Activated CD8-positive, alpha-beta memory T cell treated with anti-CD3 and anti-CD28 coated beads, Interleukin-2, amount 10 ng/mL, durations not matched to agents 7 days and 5 days (primary cell): ENCODE measurements around the gene HMCN2. TPM values are rescaled to one million over a fixed set of nuclear protein-coding genes. Genes with fewer than 3 reads are reported as not detected.
"Not testable (repeated sequence)": the region's sequence is repeated elsewhere in the genome, so short reads cannot be mapped to it uniquely, and the experiment has no call there.

Experiments used
- ATAC-seq: fragments of 150-1000 bp; cut with Tn5 transposase; one replicate; pipeline ENCODE4 v1.10.0; 2021; ENCODE audit warnings: moderate library complexity
- CTCF ChIA-PET: fragments of 350-600 bp; sonication (Branson Sonifier 250); formaldehyde crosslinking; loops from one replicate; lab custom pipeline; 2021; ENCODE audit warnings: antibody characterized with exemption; lab: Charles Lee
- DNase-seq: peaks from one replicate; pipeline ENCODE4 v3.0.0-alpha.2; 2020
- H3K27ac Mint-ChIP-seq: one replicate; pipeline ENCODE4 v1.8.0; 2021; ENCODE audit warnings: mild to moderate bottlenecking, mixed read lengths
- H3K27me3 Mint-ChIP-seq: one replicate; pipeline ENCODE4 v1.8.0; 2021; ENCODE audit warnings: mixed read lengths
- H3K36me3 Mint-ChIP-seq: one replicate; pipeline ENCODE4 v1.8.0; 2021; ENCODE audit warnings: mild to moderate bottlenecking, mixed read lengths
- H3K4me1 Mint-ChIP-seq: one replicate; pipeline ENCODE4 v1.8.0; 2021; ENCODE audit warnings: mixed read lengths
- H3K4me3 Mint-ChIP-seq: one replicate; pipeline ENCODE4 v1.8.0; 2021; ENCODE audit warnings: mild to moderate bottlenecking, moderate library complexity, mixed read lengths
- H3K9me3 Mint-ChIP-seq: one replicate; pipeline ENCODE4 v1.8.0; 2022; ENCODE audit warnings: low read depth, mixed read lengths
- total RNA-seq, 2 experiments: library from RNA; stranded (reverse); gene quantifications; one replicate each; pipeline ENCODE4 v1.2.3, GENCODE V29; 2021

Gene HMCN2
- total RNA-seq, 2 experiments from 2014 or later: not detected

DNA sequence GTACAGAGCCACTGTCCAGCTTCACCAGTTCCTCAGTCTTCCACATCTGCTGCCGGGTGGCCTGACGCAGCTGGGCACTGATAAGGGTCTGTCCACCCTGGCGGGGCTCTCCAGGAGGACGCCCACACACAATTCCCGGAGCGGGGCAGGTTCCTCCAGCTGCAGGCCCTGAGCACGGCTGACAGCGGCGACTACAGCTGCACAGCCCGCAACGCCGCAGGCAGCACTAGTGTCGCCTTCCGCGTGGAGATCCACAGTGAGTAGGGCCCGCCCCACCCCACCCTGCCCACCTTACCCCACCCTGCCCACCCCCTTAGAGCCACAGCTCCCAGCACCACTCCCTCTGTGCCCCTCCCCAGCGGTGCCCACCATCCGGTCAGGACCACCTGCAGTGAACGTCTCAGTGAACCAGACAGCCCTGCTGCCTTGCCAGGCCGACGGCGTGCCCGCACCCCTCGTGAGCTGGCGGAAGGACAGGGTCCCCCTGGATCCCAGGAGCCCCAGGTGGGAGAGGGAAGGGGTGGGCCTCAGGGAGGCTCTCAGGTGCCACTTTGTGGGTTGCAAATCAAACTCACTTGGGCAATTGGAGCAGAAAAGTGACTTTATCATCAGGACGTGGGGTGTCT is 130.4 kb downstream of the HMCN2 start:
- Mint-ChIP-seq H3K9me3 (no peaks in the 10 kb centered on the region), H3K27me3 (peaks cover 3% of the 10 kb centered on the region), H3K4me1 (no peaks in the 10 kb centered on the region), H3K36me3 (no peaks in the 10 kb centered on the region), H3K4me3 (no peak overlapping the region), H3K27ac (no peak overlapping the region)
- CTCF ChIA-PET: no interaction called here
- ATAC-seq (no peak), DNase-seq (no peak)

DNA sequence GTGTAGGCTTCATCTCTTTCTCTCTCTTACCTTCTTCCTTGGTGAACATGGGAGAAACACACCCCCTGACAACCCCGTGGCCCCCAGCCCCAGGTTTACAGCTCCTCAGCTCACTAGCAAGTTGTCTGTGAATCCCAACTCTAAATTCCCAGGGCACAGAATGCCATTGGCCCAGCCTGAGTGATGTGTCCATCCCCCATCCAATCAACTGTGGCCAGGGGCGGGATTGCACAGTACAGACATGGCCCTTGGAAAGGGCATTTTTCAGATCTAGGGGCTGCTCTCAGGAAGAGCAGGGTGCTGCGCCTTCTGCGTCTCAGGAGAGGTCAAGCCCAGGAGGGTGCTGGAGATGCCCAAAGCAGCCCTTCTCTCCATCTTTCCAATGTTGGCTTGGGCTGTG is 131.0 kb downstream of the HMCN2 start:
- H3K4me3 Mint-ChIP-seq: no peak overlapping the region
- H3K27me3 Mint-ChIP-seq: peaks cover 3% of the 10 kb centered on the region
- no peaks in the 10 kb centered on the region for H3K4me1 Mint-ChIP-seq
- DNase-seq (no peak), ATAC-seq (no peak)
- no peak overlapping the region for H3K27ac Mint-ChIP-seq
- H3K9me3 Mint-ChIP-seq: no peaks in the 10 kb centered on the region
- CTCF ChIA-PET: no interaction called here
- no peaks in the 10 kb centered on the region for H3K36me3 Mint-ChIP-seq

DNA sequence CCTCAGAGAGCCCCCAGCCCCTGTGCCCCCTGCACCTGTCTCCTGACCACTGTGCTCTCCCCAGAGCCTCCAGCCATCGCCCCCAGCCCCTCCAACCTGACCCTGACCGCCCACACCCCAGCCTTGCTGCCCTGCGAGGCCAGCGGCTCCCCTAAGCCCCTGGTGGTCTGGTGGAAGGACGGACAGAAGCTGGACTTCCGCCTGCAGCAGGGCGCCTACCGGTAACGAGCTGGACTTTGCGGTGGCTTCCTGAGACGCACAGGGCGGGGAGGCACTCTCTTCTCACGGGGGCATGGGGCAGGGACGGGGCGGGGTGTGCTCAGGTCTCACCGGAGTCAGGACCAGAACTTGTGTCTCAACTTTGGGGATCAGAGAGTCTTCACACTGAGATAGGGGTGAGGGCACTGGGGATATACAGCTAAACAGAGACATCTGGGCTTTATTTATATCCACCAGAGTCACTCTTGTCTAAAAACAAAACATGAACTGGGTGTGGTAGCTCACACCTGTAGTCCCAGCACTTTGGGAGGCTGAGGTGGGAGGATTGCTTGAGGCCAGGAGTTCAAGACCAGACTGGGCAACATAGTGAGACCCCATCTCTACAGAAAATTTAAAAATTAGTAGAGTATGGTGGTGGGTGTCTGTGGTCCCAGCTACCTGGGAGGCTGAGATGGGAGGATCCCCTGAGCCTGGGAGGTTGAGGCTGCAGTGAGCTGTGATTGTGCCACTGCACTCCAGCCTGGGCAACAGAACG is 133.1 kb downstream of the HMCN2 start:
- ATAC-seq: no peak
- CTCF ChIA-PET: interaction anchor here (0.7 kb wide), 1 partner anchor 27 kb away, joined by 3 read pairs; no protein-coding TSS in a partner anchor
- no peak overlapping the region for H3K27ac Mint-ChIP-seq
- H3K9me3 Mint-ChIP-seq: no peaks in the 10 kb centered on the region
- no peak for DNase-seq
- no peaks in the 10 kb centered on the region for H3K36me3 Mint-ChIP-seq
- no peaks in the 10 kb centered on the region for H3K4me1 Mint-ChIP-seq
- H3K27me3 Mint-ChIP-seq: peaks cover 3% of the 10 kb centered on the region
- no peak overlapping the region for H3K4me3 Mint-ChIP-seq

DNA sequence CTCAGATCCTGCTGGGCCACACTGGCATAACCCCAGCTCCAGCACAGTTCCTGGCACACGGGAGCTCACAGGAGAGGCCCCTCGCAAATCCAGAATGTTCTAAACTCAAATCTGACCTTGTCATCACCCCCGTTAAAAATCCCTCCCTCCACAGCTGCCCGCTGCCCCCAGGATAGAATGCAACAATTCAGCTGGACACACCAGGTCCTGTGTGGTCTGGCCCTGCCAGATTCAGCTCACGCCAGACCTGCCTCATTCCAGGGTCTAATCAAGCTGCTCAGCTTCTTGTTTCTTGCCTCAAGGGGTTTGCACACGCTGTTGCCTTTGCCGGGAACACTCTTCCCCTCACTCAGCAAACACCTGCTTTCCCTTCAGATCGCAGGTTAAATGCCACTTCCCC is 134.2 kb downstream of the HMCN2 start:
- DNase-seq: no peak
- CTCF ChIA-PET: no interaction called here
- Mint-ChIP-seq H3K36me3 (no peaks in the 10 kb centered on the region), H3K4me1 (no peaks in the 10 kb centered on the region), H3K9me3 (no peaks in the 10 kb centered on the region), H3K27me3 (peaks cover 3% of the 10 kb centered on the region), H3K27ac (no peak overlapping the region), H3K4me3 (no peak overlapping the region)
- no peak for ATAC-seq

GRCh38 chr9:130400870-130401269 is 135.3 kb downstream of the HMCN2 start:
- Mint-ChIP-seq H3K4me1 (no peaks in the 10 kb centered on the region), H3K9me3 (no peaks in the 10 kb centered on the region), H3K27ac (no peak overlapping the region), H3K4me3 (no peak overlapping the region), H3K27me3 (peaks cover 3% of the 10 kb centered on the region), H3K36me3 (no peaks in the 10 kb centered on the region)
- CTCF ChIA-PET: interaction anchor here (0.6 to 0.7 kb wide), 2 partner anchors 10 to 71 kb away, joined by 3 read pairs; no protein-coding TSS in a partner anchor
- no peak for ATAC-seq
- no peak for DNase-seq

DNA sequence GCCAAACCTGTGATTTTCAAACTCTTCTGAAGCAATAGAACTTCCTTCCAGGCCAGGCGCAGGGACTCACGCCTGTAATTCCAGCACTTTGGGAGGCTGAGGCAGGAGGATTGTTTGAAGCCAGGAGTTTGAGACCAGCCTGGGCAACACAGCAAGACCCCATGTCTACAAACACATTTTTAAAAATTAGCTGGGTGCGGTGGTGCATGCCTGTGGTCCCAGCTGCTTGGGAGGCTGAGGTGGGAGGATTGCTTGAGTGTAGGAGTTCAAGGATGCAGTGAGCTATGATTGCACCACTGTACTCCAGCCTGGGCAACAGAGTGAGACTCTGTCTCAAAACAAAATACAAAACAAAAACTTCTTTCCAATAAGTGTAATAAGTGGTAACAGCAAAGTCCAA is 136.2 kb downstream of the HMCN2 start:
- not testable (repeated sequence) for H3K27ac Mint-ChIP-seq, ATAC-seq, H3K4me1 Mint-ChIP-seq, H3K36me3 Mint-ChIP-seq, DNase-seq, H3K9me3 Mint-ChIP-seq, H3K27me3 Mint-ChIP-seq, H3K4me3 Mint-ChIP-seq
- CTCF ChIA-PET: interaction anchor here (0.7 kb wide), 1 partner anchor 9 kb away, joined by 3 read pairs; no protein-coding TSS in a partner anchor

GRCh38 chr9:130402243-130402642 is 136.7 kb downstream of the HMCN2 start:
- H3K4me1 Mint-ChIP-seq: no peaks in the 10 kb centered on the region
- CTCF ChIA-PET: no interaction called here
- peaks cover 3% of the 10 kb centered on the region for H3K27me3 Mint-ChIP-seq
- no peaks in the 10 kb centered on the region for H3K36me3 Mint-ChIP-seq
- DNase-seq: no peak
- ATAC-seq: no peak
- no peaks in the 10 kb centered on the region for H3K9me3 Mint-ChIP-seq
- no peak overlapping the region for H3K4me3 Mint-ChIP-seq
- H3K27ac Mint-ChIP-seq: no peak overlapping the region

DNA sequence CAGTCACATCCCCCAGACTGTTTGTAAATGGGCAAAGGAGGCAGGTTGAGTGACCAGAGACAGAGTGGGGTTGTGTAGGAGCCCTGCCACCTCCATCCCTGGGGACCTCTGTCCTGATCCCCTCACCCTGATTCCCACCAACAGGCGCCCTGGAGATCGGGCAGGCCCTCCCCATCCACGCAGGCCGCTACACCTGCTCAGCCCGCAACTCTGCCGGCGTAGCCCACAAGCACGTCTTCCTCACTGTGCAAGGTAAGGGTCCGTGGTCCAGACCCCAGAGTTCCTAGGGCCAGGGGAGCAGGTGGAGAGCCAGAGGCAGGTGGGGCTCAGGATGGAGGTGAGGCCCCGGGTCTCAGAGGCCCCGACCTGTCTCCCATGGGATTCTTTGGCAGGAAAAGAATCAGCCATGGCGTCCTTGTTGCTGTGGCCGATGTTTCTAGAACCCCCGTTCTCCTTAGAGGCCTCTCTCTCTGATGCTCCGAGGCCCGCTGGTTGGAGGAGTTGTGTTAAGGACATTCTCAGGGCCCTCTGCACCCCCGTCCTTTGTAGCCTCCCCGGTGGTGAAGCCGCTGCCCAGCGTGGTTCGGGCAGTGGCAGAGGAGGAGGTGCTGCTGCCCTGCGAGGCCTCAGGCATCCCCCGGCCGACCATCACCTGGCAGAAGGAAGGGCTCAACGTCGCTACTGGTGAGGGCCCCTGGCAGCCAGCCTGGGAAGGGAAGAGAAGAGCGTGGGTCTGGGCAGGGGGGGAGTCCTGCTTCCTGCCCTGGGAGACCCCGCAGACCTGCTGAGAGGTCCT is 137.3 kb downstream of the HMCN2 start:
- H3K4me1 Mint-ChIP-seq: no peaks in the 10 kb centered on the region
- CTCF ChIA-PET: no interaction called here
- no peak for ATAC-seq

GRCh38 chr9:130405657-130406257 is 140.2 kb downstream of the HMCN2 start:
- Mint-ChIP-seq H3K27ac (no peak overlapping the region), H3K36me3 (no peaks in the 10 kb centered on the region), H3K9me3 (no peaks in the 10 kb centered on the region), H3K4me1 (no peaks in the 10 kb centered on the region), H3K27me3 (no peaks in the 10 kb centered on the region), H3K4me3 (no peak overlapping the region)
- CTCF ChIA-PET: no interaction called here
- no peak for DNase-seq
- no peak for ATAC-seq

More for the DNA sequence above, 137.3 kb downstream of the HMCN2 start:
- Mint-ChIP-seq H3K4me3 (no peak overlapping the region), H3K27ac (no peak overlapping the region), H3K27me3 (peaks cover 3% of the 10 kb centered on the region), H3K36me3 (no peaks in the 10 kb centered on the region), H3K9me3 (no peaks in the 10 kb centered on the region)
- DNase-seq: no peak

DNA sequence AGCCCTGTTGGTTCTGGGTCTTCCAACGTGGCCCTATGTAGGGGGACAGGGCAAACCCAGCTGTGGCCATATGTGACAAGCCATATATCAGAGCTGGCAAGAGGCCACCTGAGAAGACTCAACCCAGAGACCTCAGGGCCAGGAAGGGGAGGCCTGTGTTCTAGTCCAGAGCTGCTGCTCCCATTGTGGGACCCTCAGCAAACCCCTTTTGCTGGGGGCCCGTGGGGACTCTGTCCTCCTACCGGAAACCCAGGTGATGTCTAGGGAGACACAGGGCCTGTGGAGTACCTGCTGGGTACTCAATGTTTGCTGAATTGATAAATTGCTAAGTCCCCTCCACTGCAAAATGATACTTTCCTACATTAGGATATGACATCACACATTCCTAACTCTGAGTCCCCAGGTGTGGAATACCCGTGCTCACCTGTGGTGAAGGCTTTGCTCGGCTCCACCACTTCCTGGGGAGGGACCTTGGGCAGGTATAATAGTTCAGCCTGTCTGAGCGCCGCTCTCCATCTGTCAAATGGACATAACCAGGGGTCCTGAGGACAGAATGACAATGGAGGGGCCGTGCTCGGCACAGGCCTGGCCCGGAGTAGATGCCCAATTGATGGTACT is 140.8 kb downstream of the HMCN2 start:
- H3K4me3 Mint-ChIP-seq: no peak overlapping the region
- no peaks in the 10 kb centered on the region for H3K9me3 Mint-ChIP-seq
- DNase-seq: no peak
- H3K4me1 Mint-ChIP-seq: no peaks in the 10 kb centered on the region
- no peak for ATAC-seq
- no peaks in the 10 kb centered on the region for H3K36me3 Mint-ChIP-seq
- CTCF ChIA-PET: no interaction called here
- H3K27ac Mint-ChIP-seq: no peak overlapping the region
- no peaks in the 10 kb centered on the region for H3K27me3 Mint-ChIP-seq

- CTCF ChIA-PET: no interaction called here
These were observed 142.5 kb downstream of the HMCN2 start for GRCh38 chr9:130407916-130408663.

GRCh38 chr9:130408669-130409068 is 143.1 kb downstream of the HMCN2 start:
- CTCF ChIA-PET: no interaction called here
- Mint-ChIP-seq H3K4me1 (no peaks in the 10 kb centered on the region), H3K36me3 (no peaks in the 10 kb centered on the region), H3K27ac (no peak overlapping the region), H3K27me3 (peaks cover 6% of the 10 kb centered on the region), H3K9me3 (no peaks in the 10 kb centered on the region), H3K4me3 (no peak overlapping the region)
- DNase-seq (no peak), ATAC-seq (no peak)

More at GRCh38 chr9:130407916-130408663, 142.5 kb downstream of the HMCN2 start:
- H3K27ac Mint-ChIP-seq: no peak overlapping the region
- ATAC-seq (no peak), DNase-seq (no peak)
- H3K36me3 Mint-ChIP-seq: no peaks in the 10 kb centered on the region
- no peak overlapping the region for H3K4me3 Mint-ChIP-seq
- no peaks in the 10 kb centered on the region for H3K4me1 Mint-ChIP-seq
- H3K9me3 Mint-ChIP-seq: no peaks in the 10 kb centered on the region
- H3K27me3 Mint-ChIP-seq: peaks cover 3% of the 10 kb centered on the region
